GM12872 (cell line): Measurements from ENCODE around the gene STX8.

Experiments used
- TF ChIP-seq, protein P1 (sequence below): IDR thresholded peaks from 3 replicates; pipeline ENCODE4 v1.5.1; 2011; ENCODE audit warnings: low read depth, mild to moderate bottlenecking, low read length, moderate library complexity; ENCODE audit not compliant: insufficient read depth

STX8 gene

GRCh38 chr17:9298776-9299295, 276.8 kb downstream of the STX8 start:
- TF ChIP-seq, protein P1, sequence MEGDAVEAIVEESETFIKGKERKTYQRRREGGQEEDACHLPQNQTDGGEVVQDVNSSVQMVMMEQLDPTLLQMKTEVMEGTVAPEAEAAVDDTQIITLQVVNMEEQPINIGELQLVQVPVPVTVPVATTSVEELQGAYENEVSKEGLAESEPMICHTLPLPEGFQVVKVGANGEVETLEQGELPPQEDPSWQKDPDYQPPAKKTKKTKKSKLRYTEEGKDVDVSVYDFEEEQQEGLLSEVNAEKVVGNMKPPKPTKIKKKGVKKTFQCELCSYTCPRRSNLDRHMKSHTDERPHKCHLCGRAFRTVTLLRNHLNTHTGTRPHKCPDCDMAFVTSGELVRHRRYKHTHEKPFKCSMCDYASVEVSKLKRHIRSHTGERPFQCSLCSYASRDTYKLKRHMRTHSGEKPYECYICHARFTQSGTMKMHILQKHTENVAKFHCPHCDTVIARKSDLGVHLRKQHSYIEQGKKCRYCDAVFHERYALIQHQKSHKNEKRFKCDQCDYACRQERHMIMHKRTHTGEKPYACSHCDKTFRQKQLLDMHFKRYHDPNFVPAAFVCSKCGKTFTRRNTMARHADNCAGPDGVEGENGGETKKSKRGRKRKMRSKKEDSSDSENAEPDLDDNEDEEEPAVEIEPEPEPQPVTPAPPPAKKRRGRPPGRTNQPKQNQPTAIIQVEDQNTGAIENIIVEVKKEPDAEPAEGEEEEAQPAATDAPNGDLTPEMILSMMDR = no peak

GRCh38 chr17:9298135-9298534, 277.5 kb downstream of the STX8 start:
- TF ChIP-seq, protein P1 = no peak

DNA sequence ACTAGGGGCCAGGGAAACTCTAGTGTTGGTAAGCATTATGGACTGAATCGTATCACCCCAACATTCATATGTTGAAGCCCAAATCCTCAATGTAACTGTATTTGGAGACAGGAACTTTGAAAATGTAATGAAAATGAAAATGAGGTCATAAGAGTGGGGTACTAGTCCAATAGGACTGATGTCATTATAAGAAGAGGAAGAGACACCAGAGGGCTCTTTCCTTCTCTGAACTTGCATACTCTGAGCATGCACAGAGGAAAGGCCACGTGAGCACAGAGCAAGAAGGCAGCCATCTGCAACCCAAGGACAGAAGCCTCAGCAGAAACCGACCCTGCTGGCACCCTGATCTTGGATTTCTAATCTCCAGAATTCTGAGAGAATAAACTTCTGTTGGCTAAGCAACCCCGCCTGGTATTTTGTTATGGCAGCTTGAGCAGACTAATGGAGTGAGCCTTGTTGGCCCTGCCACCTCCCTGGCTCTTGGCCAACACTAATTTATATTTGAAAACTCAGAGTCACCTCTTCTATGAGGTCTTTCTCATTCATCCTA, 280.9 kb downstream of the STX8 start:
- TF ChIP-seq, protein P1 = no peak

DNA sequence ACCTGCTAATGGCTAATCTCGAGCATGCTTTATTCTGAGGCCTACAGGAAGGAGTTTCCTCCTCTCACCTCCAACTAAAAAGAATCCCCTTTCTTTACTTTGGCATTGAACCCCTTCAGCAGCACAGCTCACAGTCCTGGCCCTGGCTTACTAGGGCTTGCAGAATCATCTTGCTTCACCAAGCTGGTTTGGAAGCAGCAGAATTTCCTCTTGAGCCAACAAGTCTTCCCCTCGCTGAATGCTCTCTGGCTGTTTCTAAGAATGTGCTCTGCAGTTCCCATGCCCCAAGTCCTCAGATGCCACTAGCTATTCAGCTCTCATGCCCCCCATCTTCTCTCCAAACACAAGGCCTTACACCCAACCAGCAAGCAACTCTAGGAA, 283.1 kb downstream of the STX8 start:
- TF ChIP-seq, protein P1 = no peak

DNA sequence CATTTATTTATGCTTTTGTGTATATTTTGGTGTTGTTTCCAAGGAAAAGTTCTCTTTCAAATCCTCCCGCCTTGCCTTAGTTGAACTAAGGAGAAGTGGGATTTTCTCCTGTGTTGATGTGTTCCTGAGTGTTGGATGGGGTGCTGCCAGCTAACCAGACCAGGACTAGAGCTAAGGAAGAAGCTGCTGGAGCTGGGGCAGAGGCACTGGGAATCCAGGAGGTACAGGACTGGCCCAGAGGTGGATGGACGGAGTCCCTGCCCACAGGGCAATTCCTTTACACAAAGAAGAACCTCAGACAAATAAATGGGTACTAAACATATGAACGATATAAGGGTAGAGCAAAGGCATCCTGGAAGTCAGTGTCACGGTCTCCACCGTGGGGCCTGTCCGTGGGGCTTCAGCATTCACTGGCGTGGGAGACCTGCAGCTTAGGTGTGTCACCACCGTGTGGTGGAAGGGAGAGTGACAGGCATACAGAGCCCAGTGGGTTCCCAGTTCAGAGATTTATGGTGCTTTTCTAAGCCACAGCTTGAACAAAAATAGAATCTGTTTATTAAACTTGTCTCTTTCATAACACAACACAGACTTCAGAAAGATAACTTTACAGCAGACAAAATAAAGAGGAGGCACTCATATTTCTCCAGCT, 283.6 kb downstream of the STX8 start:
- TF ChIP-seq, protein P1 = peak; percentile 90

GRCh38 chr17:9290226-9290613, 285.4 kb downstream of the STX8 start:
- TF ChIP-seq, protein P1 = no peak

DNA sequence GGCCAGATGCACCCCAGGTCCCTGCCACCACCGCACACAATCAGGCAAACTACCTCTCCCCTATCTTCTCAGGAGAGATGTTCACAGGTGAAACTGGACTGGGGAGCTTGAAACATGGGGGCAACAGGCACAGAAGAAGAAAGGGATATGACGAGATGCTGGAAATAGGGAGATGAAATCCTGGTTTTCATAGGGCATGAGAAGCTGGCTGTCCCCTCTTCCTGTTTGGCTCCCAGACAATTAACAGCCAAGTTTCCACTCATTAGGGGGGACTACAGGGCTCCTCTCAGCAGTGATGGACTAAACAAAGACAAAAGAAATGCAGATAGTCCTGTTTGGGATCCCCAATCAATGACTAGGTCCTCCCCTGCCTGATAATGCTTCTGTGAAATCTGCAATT, 288.3 kb downstream of the STX8 start:
- TF ChIP-seq, protein P1 = no peak
